SK-N-MC (cell line): ENCODE data around the gene IFNB1.

Source experiments
- DNase-seq: peaks from one replicate; pipeline ENCODE4 v3.0.0-alpha.2; 2011; ENCODE audit warnings: low read depth, low spot score
- H3K27ac ChIP-seq: fragments of 200-600 bp; sonication (generic); 2 replicates; pipeline ENCODE4 v1.5.1; 2016; ENCODE audit warnings: mixed run types
- H3K36me3 ChIP-seq: fragments of 200-600 bp; sonication (generic); 2 replicates; pipeline ENCODE4 v1.6.1; 2017; ENCODE audit warnings: antibody characterized with exemption, low read length, mixed read lengths; ENCODE audit not compliant: insufficient read depth
- H3K4me3 ChIP-seq: fragments of 200-600 bp; sonication (generic); 2 replicates; pipeline ENCODE4 v1.5.1; 2016
- H3K9ac ChIP-seq: fragments of 200-600 bp; sonication (generic); 2 replicates; pipeline ENCODE4 v1.8.0; 2017; ENCODE audit warnings: mixed run types, mixed read lengths; ENCODE audit not compliant: insufficient read length
- H3K9me3 ChIP-seq: fragments of 200-600 bp; sonication (generic); 2 replicates; pipeline ENCODE4 v1.6.1; 2017; ENCODE audit warnings: low read depth, mild to moderate bottlenecking, antibody characterized with exemption, low read length, moderate library complexity, mixed read lengths
- EZH2 ChIP-seq: fragments of 200-600 bp; sonication (generic); IDR thresholded peaks from one replicate; pipeline ENCODE4 v1.6.1; 2017; ENCODE audit warnings: antibody characterized with exemption
- FOXP2 ChIP-seq: optimal IDR thresholded peaks from 2 replicates; pipeline ENCODE3; 2011; ENCODE audit warnings: mild to moderate bottlenecking, moderate library complexity; ENCODE audit not compliant: insufficient read depth; ENCODE audit errors: extremely low read length, control extremely low read depth
- POLR2AphosphoS5 ChIP-seq: IDR thresholded peaks from 2 replicates; pipeline ENCODE4 v1.6.1; 2012; ENCODE audit warnings: mild to moderate bottlenecking, low read depth, low read length, borderline replicate concordance

The IFNB1 gene

GRCh38 chr9:21027295-21027694 lies 50.4 kb downstream of the IFNB1 start:
- H3K9me3 ChIP-seq, result no peaks in the 10 kb centered on the region
- H3K27ac ChIP-seq, result no peak overlapping the region
- no peak for DNase-seq
- no peak overlapping the region for H3K4me3 ChIP-seq
- no peaks in the 10 kb centered on the region for H3K36me3 ChIP-seq
- H3K9ac ChIP-seq, result no peak overlapping the region
- TF ChIP-seq EZH2 (no peak), POLR2AphosphoS5 (no peak), FOXP2 (no peak)
